Measurements from ENCODE around the gene PCAT6. TPM values are rescaled to one million over a fixed set of nuclear protein-coding genes. Genes with fewer than 3 reads are reported as not detected.

Gene PCAT6
- total RNA-seq, 6 experiments from 2014 or later = 0.49 to 0.86 TPM; not detected in 4

GRCh38 chr1:202858331-202858730, 47.6 kb downstream of the PCAT6 start:
- peak overlapping the region in 2 of 3 donors; percentile 14 to 34 for H3K27ac ChIP-seq
- intact Hi-C loops (cut with DNase I) = no loop called here
- peak in 1 of 3 donors; percentile 47 for DNase-seq
- no peak for TF ChIP-seq CTCF (IDR thresholded peaks at IDR 0.05)
- TF ChIP-seq POLR2A (IDR thresholded peaks at IDR 0.05) = no peak
- WGBS (ENCODE audit: insufficient coverage, low coverage, low lambda C conversion rate, missing lambda C conversion rate) = 60% methylated on average over 5 of the region's 6 CpGs
- ATAC-seq = peak in 1 of 4 donors; percentile 10
- H3K36me3 ChIP-seq = no peaks in the 10 kb centered on the region
- no peaks in the 10 kb centered on the region for H3K9me3 ChIP-seq
- H3K4me3 ChIP-seq = no peak overlapping the region
- peaks cover 0 to 45% (median 5%) of the 10 kb centered on the region in 4 donors for H3K4me1 ChIP-seq
- H3K27me3 ChIP-seq = no peaks in the 10 kb centered on the region

- intact Hi-C loops (cut with DNase I) = no loop called here
- Histone ChIP-seq H3K4me3 (no peak overlapping the region), H3K27me3 (no peaks in the 10 kb centered on the region), H3K27ac (peak overlapping the region in 2 of 3 donors; percentile 14 to 34), H3K36me3 (no peaks in the 10 kb centered on the region), H3K9me3 (no peaks in the 10 kb centered on the region), H3K4me1 (peaks cover 0 to 49% (median 5%) of the 10 kb centered on the region in 4 donors)
- ATAC-seq (no peak), DNase-seq (peak in 1 of 3 donors; percentile 59)
- TF ChIP-seq POLR2A (IDR thresholded peaks at IDR 0.05) (no peak), CTCF (IDR thresholded peaks at IDR 0.05) (no peak)
- WGBS (ENCODE audit: insufficient coverage, low coverage, low lambda C conversion rate, missing lambda C conversion rate) = 45% methylated on average over 3 of the region's 10 CpGs
Observed at GRCh38 chr1:202858789-202859414, 48.1 kb downstream of the PCAT6 start.

GRCh38 chr1:202860744-202861419, 50.1 kb downstream of the PCAT6 start:
- DNase-seq = peak; percentile 81 to 93 (median 91)
- no peaks in the 10 kb centered on the region for H3K27me3 ChIP-seq
- intact Hi-C loops (cut with DNase I) = no loop called here
- H3K27ac ChIP-seq = peak overlapping the region; percentile 58 to 86 (median 62)
- 4% methylated on average over 9 of the region's 50 CpGs for WGBS (ENCODE audit: insufficient coverage, low coverage, low lambda C conversion rate, missing lambda C conversion rate)
- peaks cover 0 to 49% (median 5%) of the 10 kb centered on the region in 4 donors for H3K4me1 ChIP-seq
- H3K36me3 ChIP-seq = no peaks in the 10 kb centered on the region
- no peaks in the 10 kb centered on the region for H3K9me3 ChIP-seq
- H3K4me3 ChIP-seq = peak overlapping the region; percentile 71 to 86 (median 85)
- peak; percentile 82 to 87 (median 84) for ATAC-seq
- TF ChIP-seq CTCF (IDR thresholded peaks at IDR 0.05) = peak in 1 of 4 donors; percentile 8
- peak; percentile 7 for TF ChIP-seq POLR2A (IDR thresholded peaks at IDR 0.05)

Small RNAs within 50 kb of the gene (small RNA-seq; reads per million reads assigned to genes)
- 0 reads per million in 2 experiments for gene AC098934.3

Other genes with a start within 250 kb of the PCAT6 start
- gene SYT2, start 100.5 kb upstream of the PCAT6 start, total RNA-seq = not detected
- 10 to 100 TPM; 12.0 to 22.6 (median 16.1) TPM for gene KDM5B, start 2.5 kb upstream of the PCAT6 start, total RNA-seq
- gene RABIF, start 78.2 kb downstream of the PCAT6 start, total RNA-seq = 1 to 10 TPM; 2.6 to 6.3 (median 4.5) TPM
- gene KLHL12, start 116.3 kb downstream of the PCAT6 start, total RNA-seq = 10 to 100 TPM; 10.7 to 13.0 (median 12.3) TPM
- 10 to 100 TPM; 49.3 to 88.3 (median 61.1) TPM for gene ADIPOR1, start 147.4 kb downstream of the PCAT6 start, total RNA-seq
- 10 to 100 TPM; 29.6 to 42.7 (median 36.4) TPM for gene CYB5R1, start 156.3 kb downstream of the PCAT6 start, total RNA-seq
- 10 to 100 TPM; 21.4 to 38.1 (median 31.0) TPM for gene TMEM183A, start 196.4 kb downstream of the PCAT6 start, total RNA-seq
- 1 to 10 TPM in 1 of 6 experiments, under 1 TPM in 4, not detected in 1; 0.18 to 5.5 (median 0.49) TPM for gene PPFIA4, start 215.5 kb downstream of the PCAT6 start, total RNA-seq